Stimulated activated CD8-positive, alpha-beta memory T cell treated with anti-CD3 and anti-CD28 coated beads, Interleukin-12 subunit alpha, Interleukin-12 subunit beta, amount 100 ng/mL, for 24 hours (primary cell): ENCODE results near the gene PPA1.
"Not testable (repeated sequence)": the region's sequence is repeated elsewhere in the genome, so short reads cannot be mapped to it uniquely, and the experiment has no call there.

ENCODE experiments used
- DNase-seq: peaks from one replicate; pipeline ENCODE4 v3.0.0-alpha.2; 2020; ENCODE audit errors: extremely low read depth

PPA1 gene

DNA sequence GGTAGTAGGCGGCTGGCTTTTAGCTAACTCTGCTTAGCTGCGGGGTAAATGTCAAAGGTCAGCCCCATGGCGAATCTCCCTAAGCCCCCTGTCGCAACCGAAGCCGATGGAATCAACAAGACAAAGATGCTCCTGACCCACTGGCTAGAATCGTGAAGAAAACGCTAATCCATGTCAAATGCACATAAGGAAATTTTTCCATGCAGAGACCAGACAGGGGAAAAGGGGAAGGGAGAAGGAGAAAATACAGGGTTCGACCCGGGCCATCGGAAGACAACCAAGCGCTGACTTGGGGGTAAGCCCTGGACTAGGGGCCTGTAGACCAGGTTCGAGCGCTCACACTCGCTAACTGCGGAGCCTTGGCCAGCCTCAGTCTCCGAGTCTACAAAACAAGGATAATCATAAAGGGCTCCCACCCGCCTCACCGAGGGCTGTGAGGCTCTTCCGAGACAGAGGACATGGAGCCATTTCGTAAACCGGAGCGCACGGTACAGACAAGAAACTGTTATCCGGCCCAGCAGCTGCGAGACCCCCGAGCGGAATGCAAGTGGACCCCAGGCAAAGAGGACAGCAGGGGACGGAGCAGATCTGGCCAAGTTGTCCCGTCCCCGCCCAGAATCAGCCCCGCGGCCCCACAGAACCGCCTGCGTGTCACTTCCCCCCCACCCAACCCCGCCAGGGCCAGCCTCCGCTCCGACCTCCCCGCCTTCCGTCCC is 63.4 kb downstream of the PPA1 start:
- DNase-seq, result no peak

DNA sequence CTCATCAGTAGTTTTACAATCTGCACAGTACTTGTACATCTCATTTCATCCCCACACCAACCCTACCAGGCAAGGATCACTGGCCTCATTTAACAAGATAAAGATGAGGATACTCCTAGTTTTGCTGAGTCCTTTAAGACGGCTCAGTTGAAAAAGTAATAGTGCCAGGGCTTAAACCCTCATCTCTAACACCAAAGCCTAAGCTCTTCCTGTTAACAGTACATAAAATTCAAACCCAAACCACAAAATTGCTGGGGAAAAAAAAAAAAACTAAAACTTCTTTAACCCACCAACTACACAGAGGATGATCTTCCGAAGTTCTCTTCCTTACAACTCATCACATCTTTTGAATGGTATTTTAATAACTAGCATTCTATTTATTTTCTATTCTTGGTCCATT is 64.2 kb downstream of the PPA1 start:
- no peak for DNase-seq

DNA sequence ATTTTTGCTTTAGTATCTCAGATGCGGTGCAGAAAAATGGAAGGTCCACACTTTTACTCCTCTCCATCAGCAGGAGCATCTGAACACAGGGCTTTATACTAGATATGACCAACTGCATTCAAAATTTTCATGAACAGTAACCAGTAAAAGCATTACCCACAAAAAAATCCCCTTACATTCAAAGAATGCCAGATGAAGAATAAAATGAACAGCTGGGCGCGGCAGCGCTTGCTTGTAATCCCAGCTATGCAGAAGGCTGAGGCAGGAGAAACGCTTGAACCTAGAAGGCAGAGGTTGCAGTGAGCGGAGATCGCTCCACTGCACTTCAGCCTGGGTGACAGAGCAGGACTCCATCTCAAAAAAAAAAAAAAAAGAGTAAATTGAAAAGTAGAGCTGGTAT is 66.0 kb downstream of the PPA1 start:
- no peak for DNase-seq

DNA sequence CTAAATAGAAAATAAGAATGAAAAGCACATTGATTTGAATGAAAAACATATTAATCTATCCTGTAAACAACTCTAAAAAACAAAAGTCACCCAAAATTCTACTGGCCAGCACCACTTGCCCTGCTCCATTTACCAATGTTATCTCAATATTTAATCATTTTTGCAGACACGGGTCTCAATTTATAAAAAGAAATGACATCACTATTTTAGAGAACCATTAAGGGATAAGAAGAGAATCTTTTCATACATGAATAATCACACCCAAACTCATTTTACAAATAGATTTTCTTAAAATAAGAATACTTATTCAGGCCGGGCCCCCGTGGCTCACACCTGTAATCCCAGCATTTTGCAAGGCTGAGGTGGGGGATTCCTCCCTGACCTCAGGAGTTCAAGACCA is 66.8 kb downstream of the PPA1 start:
- DNase-seq, result no peak

DNA sequence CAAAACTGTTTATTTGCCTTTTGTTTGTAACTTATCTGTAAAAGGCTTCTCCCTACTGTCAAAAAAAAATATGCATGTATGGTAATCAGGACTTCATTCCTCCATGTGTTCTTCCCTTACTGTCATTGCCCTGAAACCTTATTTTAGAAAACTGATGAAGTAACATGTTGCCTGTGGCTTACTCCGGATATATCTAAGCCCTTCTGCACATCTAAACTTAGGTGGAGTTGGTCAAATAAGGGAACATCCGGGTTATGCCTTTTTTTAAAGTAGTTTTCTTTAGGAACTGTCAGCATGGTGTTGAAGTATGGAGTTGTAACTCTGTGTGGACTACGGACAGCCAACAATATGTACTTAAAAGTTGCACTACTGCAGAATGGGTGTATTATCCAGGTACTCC is 69.1 kb downstream of the PPA1 start:
- no peak for DNase-seq

DNA sequence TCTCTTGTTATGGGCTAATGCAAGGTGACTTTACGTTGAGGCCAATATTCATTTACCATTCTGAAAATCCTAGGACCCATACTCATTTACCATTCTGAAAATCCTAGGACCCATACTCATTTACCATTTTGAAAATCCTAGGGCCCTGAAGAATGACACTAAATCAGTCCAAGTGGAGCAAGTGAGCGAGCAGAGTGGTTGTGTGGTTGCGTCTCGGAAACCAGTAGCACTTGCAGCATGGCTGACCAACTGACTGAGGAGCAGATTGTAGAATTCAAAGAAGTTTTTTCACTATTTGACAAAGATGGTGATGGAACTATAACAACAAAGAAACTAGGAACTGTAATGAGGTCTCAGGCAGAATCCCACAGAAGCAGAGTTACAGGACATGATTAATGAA is 69.8 kb downstream of the PPA1 start:
- DNase-seq, result no peak

DNA sequence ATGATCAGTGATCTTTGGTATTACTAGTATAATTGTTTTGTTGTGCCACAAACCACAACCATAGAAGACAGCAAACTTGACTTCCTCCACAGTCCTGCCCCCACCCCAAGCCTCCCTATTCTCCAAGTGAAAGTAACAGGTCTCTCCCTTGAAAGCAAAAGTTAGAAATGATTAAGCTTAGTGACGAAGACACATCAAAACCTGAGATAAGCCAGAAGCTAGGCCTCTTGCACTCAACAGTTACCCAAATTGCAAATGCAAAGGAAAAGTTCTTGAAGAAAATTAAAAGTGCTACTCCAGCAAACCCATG is 70.4 kb downstream of the PPA1 start:
- DNase-seq, result no peak

DNA sequence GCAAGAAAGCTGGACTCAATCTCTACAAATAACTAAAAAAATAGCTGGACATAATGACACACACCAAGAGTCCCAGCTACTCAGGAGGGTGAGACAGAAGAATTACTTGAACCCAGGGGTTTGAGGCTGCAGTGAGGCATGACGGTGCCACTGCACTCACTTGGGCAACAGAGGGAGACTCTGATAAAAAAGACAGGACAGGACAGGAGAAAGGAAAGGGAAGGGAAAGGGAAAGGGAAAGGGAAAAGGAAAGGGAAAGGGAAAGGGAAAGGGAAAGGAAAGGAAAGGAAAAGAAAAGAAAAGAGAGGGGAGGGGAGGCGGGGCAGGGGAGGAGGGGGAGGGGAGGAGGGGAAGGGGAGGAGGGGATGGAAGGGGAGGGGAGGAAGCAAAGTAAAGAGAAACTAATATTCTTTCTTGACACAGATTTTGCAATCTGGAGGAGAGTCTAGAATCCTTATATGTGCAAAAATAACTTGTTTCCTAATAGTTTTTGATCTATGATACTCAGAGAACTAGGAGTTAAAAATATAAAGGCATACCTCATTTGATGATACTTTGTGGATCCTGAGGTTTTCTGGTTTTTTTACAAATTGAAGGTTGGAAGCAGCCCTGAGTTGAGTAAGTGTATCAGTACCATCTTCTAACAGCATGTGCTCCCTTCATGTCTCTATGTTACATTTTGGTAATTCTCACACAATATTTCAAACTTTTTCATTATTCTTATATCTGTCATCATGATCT is 70.9 kb downstream of the PPA1 start:
- no peak for DNase-seq

DNA sequence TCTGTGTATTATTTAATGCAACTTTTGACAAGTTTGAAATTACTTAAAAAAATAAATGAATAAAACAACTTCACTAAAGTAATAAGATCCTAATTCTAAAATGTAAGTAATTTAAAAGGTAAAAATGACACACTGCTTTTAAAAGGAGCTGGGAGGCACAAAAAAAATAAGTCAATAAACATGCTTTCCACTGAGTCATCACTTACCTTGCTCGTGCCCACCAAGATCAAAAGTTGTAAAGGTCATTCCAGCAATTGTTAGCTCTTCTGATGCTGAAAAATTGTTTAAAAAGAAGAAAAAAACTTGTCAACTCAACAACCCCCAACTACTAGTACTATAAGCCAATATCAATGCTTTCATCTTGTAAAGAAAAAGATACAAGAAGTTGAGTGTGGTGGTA is 72.4 kb downstream of the PPA1 start:
- no peak for DNase-seq

DNA sequence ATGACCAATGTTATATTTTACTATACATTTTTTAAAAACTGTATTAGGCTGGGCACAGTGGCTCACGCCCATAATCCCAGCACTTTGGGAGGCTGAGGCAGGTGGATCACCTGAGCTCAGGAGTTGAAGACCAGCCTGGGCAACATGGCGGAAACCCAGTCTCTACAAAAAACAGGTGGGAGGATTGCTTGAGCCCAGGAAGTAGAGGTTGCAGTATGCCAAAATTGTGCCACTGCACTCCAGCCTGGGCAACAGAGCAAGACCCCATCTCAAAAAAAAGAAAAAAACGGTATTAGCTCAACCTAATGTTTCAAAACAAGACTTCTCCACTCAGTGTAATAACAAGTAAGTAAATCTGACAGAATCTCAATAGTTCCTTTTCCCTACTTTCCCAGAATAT is 73.9 kb downstream of the PPA1 start:
- not testable (repeated sequence) for DNase-seq

DNA sequence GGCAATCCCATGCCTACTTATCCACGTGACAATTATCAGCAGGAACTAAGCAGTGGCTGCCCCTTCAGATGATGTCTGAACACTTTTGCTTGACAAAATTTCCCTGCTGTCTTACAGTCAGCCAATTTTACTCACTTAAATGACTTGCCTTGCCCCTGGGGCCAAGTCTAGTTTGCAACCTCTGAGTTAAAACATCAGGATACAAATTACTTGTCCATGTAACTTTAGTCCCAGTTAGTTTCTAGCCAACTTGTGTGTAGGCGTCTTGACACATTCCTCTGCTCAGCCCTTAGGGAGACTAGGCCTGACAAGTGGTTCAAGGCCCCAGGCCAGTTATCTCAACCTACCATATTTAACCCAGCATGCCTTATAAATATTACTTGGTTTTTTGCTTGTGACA is 75.1 kb downstream of the PPA1 start:
- DNase-seq, result no peak

DNA sequence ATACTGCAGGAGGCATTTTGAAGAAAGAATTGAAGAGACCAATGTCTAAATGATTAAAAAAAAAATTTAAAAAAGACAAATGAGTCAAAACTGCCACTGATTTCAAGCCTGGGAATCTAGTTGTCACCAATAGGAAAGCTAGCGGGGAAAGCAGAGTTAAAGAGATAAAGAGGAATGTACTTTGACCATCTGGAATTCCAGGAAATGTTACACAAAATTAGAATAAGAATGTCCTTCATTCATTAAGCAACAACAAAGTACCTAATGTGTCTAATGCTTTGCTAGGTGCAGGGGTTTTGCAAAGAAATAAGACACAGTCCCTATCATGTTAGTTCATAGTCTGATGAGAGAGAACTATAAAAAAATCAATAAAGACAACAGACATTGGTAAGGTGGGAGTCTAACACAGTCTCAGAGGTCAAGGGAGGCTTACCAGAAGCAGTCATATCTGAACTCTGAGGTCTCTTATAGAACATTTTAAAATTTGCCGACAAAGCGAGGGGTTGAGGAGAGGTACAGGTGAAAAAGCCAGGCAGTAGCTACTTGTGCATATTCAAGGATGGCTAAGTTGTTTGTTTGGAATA is 77.9 kb downstream of the PPA1 start:
- DNase-seq, result no peak
